ENCODE measurements around the gene FBXL5.
"Not testable (repeated sequence)": the region's sequence is repeated elsewhere in the genome, so short reads cannot be mapped to it uniquely, and the experiment has no call there.

The FBXL5 gene

GRCh38 chr4:15651676-15652075 lies 3.5 kb downstream of the FBXL5 start:
- TF ChIP-seq ZNF274 (IDR thresholded peaks at IDR 0.05; ENCODE audit: low read depth, low read length) = no peak
- H3K4me3 ChIP-seq (ENCODE audit: low read length) = no peak overlapping the region; the same call in 1 of the 2 replicates

DNA sequence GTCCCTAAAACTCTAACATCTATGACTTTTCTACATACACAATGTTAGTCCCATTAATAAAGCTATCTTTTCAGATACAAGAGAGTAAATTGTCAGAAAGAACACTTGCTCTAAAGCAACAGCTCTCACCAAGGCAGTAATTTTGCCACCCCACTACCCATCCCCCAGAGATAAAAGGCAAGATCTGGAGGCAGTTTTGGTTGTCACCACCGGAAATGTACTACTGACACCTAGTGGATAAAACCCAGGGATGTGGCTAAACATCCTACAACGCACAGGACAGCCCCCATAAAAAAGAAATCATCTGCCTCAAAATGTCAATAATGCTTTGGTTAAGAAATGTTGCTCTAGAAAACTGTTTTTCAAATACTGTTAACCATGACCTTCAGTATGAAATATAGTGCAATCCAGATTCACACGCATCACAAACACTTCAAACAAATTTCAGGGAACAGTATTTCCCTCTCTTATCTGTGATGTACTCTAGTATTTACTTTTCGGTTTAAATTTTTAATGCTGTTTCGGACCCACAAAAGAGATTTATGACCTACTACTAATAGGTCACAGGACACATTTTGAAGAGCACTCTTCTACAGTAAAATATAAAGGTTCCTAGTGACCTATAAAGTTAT lies 5.1 kb downstream of the FBXL5 start:
- H3K4me3 ChIP-seq (ENCODE audit: low read length) = no peak overlapping the region
- TF ChIP-seq ZNF274 (IDR thresholded peaks at IDR 0.05; ENCODE audit: low read depth, low read length) = no peak

- TF ChIP-seq ZNF274 (IDR thresholded peaks at IDR 0.05; ENCODE audit: low read depth, low read length) = no peak
- no peak overlapping the region for H3K4me3 ChIP-seq (ENCODE audit: low read length)
These were observed 6.6 kb downstream of the FBXL5 start for GRCh38 chr4:15648600-15648999.

DNA sequence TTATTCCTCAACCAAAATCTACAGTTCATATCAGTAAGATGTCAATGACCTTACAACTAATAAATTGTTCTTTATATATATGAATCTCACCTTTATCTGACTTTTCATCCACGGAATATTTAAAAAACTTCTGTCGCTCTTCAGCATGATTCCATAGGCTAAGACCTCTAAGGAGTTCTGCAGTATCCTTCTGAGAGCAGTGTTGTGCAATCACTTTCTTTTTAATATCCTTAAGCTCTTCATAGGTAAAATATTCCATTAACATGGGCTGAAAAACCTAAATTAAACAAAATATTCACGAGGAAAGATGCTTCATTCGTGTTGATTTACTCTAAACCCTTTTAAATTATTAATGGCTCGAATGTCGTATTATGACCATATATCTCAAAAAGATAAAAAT lies 16.7 kb downstream of the FBXL5 start:
- no peak overlapping the region for H3K4me3 ChIP-seq (ENCODE audit: low read length)
- TF ChIP-seq ZNF274 (IDR thresholded peaks at IDR 0.05; ENCODE audit: low read depth, low read length) = no peak

- TF ChIP-seq ZNF274 (IDR thresholded peaks at IDR 0.05; ENCODE audit: low read depth, low read length) = no peak
These were observed 18.3 kb downstream of the FBXL5 start for GRCh38 chr4:15636818-15637217.

GRCh38 chr4:15617407-15617806 lies 37.8 kb downstream of the FBXL5 start:
- not testable (repeated sequence) for H3K4me3 ChIP-seq (ENCODE audit: low read length)

More at GRCh38 chr4:15636818-15637217, 18.3 kb downstream of the FBXL5 start:
- H3K4me3 ChIP-seq (ENCODE audit: low read length) = no peak overlapping the region

- H3K4me3 ChIP-seq (ENCODE audit: low read length) = not testable (repeated sequence)
These were observed 40.3 kb downstream of the FBXL5 start for GRCh38 chr4:15614891-15615290.

DNA sequence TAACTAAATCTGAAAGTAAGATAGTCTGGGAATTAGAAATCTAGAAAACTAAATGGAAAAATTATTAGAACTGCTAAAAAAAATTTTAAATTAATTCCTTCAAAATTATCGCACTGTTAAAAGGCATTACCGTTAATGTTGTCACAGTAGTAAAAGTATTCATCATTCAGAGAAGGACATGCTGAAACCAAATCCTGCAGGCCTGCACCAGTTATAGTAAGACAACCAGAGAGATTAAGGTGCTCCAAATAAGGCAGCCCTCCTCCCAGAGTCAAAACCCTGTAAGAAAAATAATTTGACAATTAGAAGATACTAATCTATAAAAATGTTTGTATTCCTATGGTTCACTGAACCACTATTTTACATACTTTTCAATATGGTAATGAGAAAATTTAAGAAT lies 43.0 kb downstream of the FBXL5 start:
- TF ChIP-seq ZNF274 (IDR thresholded peaks at IDR 0.05; ENCODE audit: low read depth, low read length) = no peak
- H3K4me3 ChIP-seq (ENCODE audit: low read length) = no peak overlapping the region

GRCh38 chr4:15610855-15611254 lies 44.3 kb downstream of the FBXL5 start:
- no peak overlapping the region for H3K4me3 ChIP-seq (ENCODE audit: low read length)
- TF ChIP-seq ZNF274 (IDR thresholded peaks at IDR 0.05; ENCODE audit: low read depth, low read length) = no peak

DNA sequence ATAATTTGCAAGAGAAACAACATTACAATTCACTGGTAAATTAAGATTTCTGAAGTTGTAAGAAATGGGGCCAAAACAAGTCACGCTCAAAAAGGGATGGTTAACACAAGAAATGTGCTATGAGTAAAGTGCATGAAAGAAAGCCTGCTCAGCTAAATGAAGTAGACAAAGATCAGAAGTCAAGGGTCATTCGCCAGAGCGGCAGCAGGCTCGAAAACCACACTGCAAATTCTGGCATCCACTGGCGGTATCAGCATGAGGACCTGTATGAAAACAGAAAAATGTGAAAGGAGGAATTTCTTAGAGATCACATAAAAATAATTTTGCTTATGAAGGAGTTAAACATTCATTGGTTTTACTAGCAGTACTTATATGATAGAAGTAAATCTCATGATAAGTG lies 49.6 kb downstream of the FBXL5 start:
- no peak overlapping the region for H3K4me3 ChIP-seq (ENCODE audit: low read length)
- TF ChIP-seq ZNF274 (IDR thresholded peaks at IDR 0.05; ENCODE audit: low read depth, low read length) = no peak

- H3K4me3 ChIP-seq (ENCODE audit: low read length) = no peak overlapping the region
- TF ChIP-seq ZNF274 (IDR thresholded peaks at IDR 0.05; ENCODE audit: low read depth, low read length) = no peak
These were observed 53.3 kb downstream of the FBXL5 start for GRCh38 chr4:15601862-15602261.

- no peak for TF ChIP-seq ZNF274 (IDR thresholded peaks at IDR 0.05; ENCODE audit: low read depth, low read length)
These were observed 55.0 kb downstream of the FBXL5 start for GRCh38 chr4:15600176-15600575.

DNA sequence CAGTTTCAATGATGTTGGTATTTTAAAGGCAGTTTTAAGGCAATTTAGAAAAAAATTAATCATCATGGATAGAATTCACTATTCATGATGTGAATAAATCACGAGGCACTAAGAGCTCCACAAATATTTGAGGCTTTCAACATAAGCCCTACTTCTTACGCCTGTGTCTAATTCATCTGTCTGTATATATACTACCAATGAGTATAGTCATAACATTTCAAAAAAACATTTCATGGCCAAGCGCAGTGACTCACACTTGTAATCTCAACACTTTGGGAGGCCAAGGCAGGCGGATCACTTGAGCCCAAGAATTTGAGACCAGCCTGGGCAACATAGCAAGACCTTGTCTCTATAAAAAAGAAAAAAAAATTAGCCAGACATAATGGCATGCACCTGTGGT lies 56.5 kb downstream of the FBXL5 start:
- TF ChIP-seq ZNF274 (IDR thresholded peaks at IDR 0.05; ENCODE audit: low read depth, low read length) = no peak
- no peak overlapping the region for H3K4me3 ChIP-seq (ENCODE audit: low read length)

More at GRCh38 chr4:15600176-15600575, 55.0 kb downstream of the FBXL5 start:
- H3K4me3 ChIP-seq (ENCODE audit: low read length) = no peak overlapping the region

DNA sequence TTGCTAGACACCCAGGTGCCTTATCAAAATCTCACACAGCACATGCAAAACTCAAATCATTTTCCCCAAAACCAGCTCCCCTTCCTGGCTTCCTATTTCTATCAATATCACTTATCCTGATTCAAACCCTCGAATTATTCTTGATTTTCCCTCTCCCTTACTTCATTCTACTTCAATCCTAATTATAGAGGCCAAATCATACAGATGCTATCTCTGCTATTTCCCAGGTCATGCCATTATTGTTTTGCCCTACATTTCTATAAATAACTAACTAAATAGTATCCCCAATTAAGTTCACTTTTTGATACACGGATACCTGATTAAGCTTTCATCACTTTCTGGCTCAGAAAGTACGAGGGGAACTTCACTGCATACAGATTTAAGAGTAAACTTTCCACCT lies 62.4 kb downstream of the FBXL5 start:
- no peak for TF ChIP-seq ZNF274 (IDR thresholded peaks at IDR 0.05; ENCODE audit: low read depth, low read length)
- H3K4me3 ChIP-seq (ENCODE audit: low read length) = no peak overlapping the region

- TF ChIP-seq ZNF274 (IDR thresholded peaks at IDR 0.05; ENCODE audit: low read depth, low read length) = no peak
- no peak overlapping the region for H3K4me3 ChIP-seq (ENCODE audit: low read length)
These were observed 67.5 kb downstream of the FBXL5 start for GRCh38 chr4:15587649-15588048.

DNA sequence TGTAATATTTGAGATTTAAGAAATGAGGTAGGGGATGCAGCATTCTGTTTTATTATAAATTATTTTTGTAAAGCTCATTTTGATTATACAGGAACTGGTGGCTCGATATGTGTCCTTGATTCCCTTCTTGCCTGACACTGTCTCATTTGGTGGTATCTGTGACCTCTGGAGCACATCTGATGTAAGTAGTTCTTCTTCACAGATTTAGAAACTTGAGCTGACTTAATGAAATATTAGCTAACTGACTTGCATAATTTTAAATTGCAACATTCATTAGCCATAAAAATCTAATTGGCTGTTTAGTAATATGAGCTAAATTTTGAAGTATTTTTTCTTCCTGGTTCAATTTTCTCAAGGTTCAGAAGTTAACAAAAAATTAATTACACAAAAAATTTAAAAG lies 69.1 kb downstream of the FBXL5 start:
- no peak for TF ChIP-seq ZNF274 (IDR thresholded peaks at IDR 0.05; ENCODE audit: low read depth, low read length)
- no peak overlapping the region for H3K4me3 ChIP-seq (ENCODE audit: low read length)

Data from GM08714 (cell line).